Measurements from ENCODE around the gene GRIFIN.

GRIFIN gene

GRCh38 chr7:2450198-2451107 is 25.7 kb downstream of the GRIFIN start:
- Mint-ChIP-seq H3K4me3 (no peak overlapping the region), H3K9me3 (peaks cover 4% of the 10 kb centered on the region), H3K27ac (no peak overlapping the region), H3K4me1 (no peaks in the 10 kb centered on the region), H3K36me3 (ENCODE audit: low read depth) (no peaks in the 10 kb centered on the region), H3K27me3 (ENCODE audit: low read depth) (peaks cover 3% of the 10 kb centered on the region)
- TF ChIP-seq, protein P1, sequence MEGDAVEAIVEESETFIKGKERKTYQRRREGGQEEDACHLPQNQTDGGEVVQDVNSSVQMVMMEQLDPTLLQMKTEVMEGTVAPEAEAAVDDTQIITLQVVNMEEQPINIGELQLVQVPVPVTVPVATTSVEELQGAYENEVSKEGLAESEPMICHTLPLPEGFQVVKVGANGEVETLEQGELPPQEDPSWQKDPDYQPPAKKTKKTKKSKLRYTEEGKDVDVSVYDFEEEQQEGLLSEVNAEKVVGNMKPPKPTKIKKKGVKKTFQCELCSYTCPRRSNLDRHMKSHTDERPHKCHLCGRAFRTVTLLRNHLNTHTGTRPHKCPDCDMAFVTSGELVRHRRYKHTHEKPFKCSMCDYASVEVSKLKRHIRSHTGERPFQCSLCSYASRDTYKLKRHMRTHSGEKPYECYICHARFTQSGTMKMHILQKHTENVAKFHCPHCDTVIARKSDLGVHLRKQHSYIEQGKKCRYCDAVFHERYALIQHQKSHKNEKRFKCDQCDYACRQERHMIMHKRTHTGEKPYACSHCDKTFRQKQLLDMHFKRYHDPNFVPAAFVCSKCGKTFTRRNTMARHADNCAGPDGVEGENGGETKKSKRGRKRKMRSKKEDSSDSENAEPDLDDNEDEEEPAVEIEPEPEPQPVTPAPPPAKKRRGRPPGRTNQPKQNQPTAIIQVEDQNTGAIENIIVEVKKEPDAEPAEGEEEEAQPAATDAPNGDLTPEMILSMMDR (IDR thresholded peaks at IDR 0.05; ENCODE audit: unreplicated experiment in 3 of 3), result no peak

GRCh38 chr7:2446676-2447075 is 29.5 kb downstream of the GRIFIN start:
- Mint-ChIP-seq H3K36me3 (ENCODE audit: low read depth) (peaks cover 4% of the 10 kb centered on the region), H3K4me3 (no peak overlapping the region), H3K4me1 (no peaks in the 10 kb centered on the region), H3K9me3 (no peaks in the 10 kb centered on the region), H3K27me3 (ENCODE audit: low read depth) (peaks cover 3% of the 10 kb centered on the region), H3K27ac (no peak overlapping the region)
- TF ChIP-seq, protein P1 (IDR thresholded peaks at IDR 0.05; ENCODE audit: unreplicated experiment in 3 of 3), result no peak

DNA sequence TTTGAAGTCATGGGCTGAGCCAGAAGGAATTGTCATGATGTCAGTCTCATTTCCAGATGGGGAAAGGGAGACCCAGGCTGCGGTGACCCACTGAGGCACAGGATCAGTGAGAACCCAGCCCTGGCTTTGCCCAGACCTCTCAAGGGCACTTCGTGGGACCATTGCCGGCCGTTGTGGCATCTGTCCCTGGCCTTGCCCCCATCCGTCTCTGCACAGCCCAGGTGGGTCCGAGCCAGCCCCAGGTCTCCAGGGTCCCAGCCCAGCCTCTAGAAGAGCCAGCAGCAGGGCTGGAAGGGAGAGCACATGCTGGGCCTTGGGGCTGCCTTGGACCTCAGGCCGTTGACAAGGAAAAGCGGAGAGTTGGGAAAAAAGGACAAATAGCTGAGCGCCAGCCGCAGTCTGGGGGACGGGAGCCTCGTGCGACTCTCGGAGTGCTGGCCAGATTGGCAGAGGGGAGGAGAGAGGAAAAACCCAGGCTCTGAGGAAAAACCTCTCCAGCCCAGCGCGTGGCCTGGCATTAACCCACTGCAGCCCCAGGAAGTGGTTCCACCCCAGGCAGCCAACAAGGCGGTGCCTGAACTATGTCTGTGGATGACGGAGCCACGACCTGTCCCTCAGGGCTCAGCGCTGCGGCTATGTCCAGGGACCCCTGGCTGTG is 30.2 kb downstream of the GRIFIN start:
- H3K4me1 Mint-ChIP-seq, result peaks cover under 1% of the 10 kb centered on the region
- peaks cover 4% of the 10 kb centered on the region for H3K36me3 Mint-ChIP-seq (ENCODE audit: low read depth)
- peaks cover 3% of the 10 kb centered on the region for H3K27me3 Mint-ChIP-seq (ENCODE audit: low read depth)
- H3K27ac Mint-ChIP-seq, result no peak overlapping the region
- TF ChIP-seq, protein P1 (IDR thresholded peaks at IDR 0.05; ENCODE audit: unreplicated experiment in 3 of 3), result no peak
- H3K4me3 Mint-ChIP-seq, result no peak overlapping the region
- no peaks in the 10 kb centered on the region for H3K9me3 Mint-ChIP-seq

- TF ChIP-seq, protein P1 (IDR thresholded peaks at IDR 0.05; ENCODE audit: unreplicated experiment in 3 of 3), result no peak
- no peak overlapping the region for H3K27ac Mint-ChIP-seq
- H3K4me3 Mint-ChIP-seq, result no peak overlapping the region
- H3K36me3 Mint-ChIP-seq (ENCODE audit: low read depth), result peaks cover 4% of the 10 kb centered on the region
- peaks cover 9% of the 10 kb centered on the region for H3K4me1 Mint-ChIP-seq
- H3K27me3 Mint-ChIP-seq (ENCODE audit: low read depth), result peaks cover 3% of the 10 kb centered on the region
- no peaks in the 10 kb centered on the region for H3K9me3 Mint-ChIP-seq
Measured at GRCh38 chr7:2445047-2445446, 31.2 kb downstream of the GRIFIN start.

GRCh38 chr7:2444476-2444875 is 31.7 kb downstream of the GRIFIN start:
- Mint-ChIP-seq H3K27me3 (ENCODE audit: low read depth) (no peaks in the 10 kb centered on the region), H3K27ac (no peak overlapping the region), H3K4me1 (peaks cover 12% of the 10 kb centered on the region), H3K4me3 (no peak overlapping the region), H3K9me3 (no peaks in the 10 kb centered on the region), H3K36me3 (ENCODE audit: low read depth) (peaks cover 4% of the 10 kb centered on the region)
- TF ChIP-seq, protein P1 (IDR thresholded peaks at IDR 0.05; ENCODE audit: unreplicated experiment in 3 of 3), result no peak
